Measurements from ENCODE around the gene BARX2. TPM values are rescaled to one million over a fixed set of nuclear protein-coding genes. Genes with fewer than 3 reads are reported as not detected.

BARX2 gene
- total RNA-seq, 1 donor from 2014 or later: not detected

DNA sequence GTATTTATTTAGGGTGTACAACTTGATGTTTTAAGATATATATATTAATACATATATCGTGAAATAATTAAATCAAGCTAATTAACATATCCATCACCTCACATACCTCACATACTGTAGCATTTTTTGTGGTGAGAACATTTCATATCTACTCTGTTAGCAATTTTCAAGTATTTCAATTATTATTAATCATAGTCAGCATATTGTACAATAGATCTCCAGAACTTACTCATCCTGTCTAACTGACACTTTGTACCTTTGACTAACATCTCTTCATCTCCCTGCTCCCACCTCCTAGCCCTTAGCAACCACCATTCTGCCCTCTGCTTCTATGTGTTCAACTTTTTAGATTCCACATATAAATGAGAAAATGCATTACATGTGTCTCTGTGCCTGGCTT lies 108.4 kb downstream of the BARX2 start:
- DNase-seq (ENCODE audit: low spot score in 2 of 2) (no peak), FAIRE-seq (no peak)

DNA sequence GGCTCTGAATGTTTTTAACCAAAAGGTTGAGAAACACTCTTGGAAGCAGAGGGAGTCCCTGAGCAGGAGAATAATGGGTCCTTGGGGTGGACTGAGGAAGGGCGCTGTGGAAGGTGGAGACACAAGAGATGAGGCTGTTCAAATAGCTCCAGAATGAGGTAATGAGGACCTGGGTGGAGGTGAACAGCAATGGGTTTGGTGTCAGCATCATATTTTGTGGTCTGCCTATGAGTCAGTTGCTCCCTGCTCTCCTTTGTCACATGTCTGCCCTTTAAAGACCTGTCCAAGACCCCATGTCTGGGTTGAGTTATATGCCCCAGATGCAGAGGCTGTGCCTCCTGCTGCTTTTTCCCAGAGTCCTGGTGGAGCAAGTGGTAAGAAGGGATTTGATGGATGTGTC lies 113.6 kb downstream of the BARX2 start:
- FAIRE-seq (no peak), DNase-seq (ENCODE audit: low spot score in 2 of 2) (no peak)

GRCh38 chr11:129490004-129490403 lies 114.4 kb downstream of the BARX2 start:
- DNase-seq (ENCODE audit: low spot score in 2 of 2) (no peak), FAIRE-seq (no peak)

DNA sequence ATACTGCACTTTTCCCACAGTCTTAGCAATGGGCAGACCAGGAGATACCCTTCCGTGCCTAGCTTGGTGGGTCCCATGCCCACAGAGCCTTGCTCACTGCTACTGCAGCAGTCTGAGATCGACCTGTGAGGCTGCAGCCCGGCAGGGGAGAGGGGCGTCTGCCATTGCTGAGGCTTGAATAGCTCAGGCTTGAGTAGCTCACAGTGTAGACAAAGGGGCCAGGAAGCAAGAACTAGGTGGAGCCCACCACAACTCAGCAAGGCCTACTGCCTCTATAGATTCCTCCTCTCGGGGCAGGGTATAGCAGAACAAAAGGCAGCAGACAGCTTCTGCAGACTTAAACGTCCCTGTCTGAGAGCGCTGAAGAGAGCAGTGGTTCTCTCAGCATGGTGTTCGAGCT lies 118.1 kb downstream of the BARX2 start:
- FAIRE-seq (no peak), DNase-seq (ENCODE audit: low spot score in 2 of 2) (no peak)

Other genes with a start within 250 kb of the BARX2 start
- gene ARHGAP32, start 183.5 kb upstream of the BARX2 start, total RNA-seq: 79.9 TPM